GM21423 (cell line): ENCODE results near the gene KCTD11.
"Not testable (repeated sequence)": the region's sequence is repeated elsewhere in the genome, so short reads cannot be mapped to it uniquely, and the experiment has no call there.

Source experiments
- ATAC-seq: cut with Tn5 transposase; IDR thresholded peaks from one replicate; pipeline ENCODE4 v1.9.1; 2021; ENCODE audit warnings: mild to moderate bottlenecking, moderate library complexity; ENCODE audit not compliant: unreplicated experiment

KCTD11 gene

DNA sequence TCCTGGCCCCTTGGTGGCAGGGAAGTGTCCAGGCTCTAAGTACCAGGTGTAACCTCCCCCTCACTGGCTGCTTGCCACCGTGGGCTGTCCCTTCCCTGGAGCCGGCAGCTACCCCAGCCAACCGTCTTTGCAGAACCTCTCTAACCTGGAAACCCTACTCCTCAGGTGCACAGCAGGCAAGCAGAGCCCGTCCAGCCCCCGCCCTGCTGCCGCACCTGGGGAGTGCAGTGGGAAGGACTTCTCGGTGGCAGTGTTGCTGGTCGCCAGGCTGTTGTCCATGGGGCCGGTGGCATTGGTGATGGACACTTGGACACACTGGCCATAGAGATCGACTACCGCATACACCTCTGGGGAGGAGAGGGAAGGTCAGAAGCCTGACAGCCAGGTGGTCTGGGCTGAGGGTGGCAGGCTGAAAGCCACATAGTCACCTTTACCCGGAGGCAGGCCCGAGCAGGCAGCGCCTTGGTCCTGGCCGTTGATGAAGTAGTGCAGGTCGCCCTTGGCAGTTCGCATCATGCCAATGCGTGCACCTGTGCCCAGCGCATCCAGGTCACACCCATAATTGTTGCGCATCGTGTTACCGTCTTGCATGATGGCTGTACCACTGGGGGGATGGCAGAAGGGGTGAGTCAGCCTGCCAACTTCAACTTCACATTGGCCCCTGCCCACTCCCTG is 29.3 kb upstream of the KCTD11 start:
- no peak for ATAC-seq

DNA sequence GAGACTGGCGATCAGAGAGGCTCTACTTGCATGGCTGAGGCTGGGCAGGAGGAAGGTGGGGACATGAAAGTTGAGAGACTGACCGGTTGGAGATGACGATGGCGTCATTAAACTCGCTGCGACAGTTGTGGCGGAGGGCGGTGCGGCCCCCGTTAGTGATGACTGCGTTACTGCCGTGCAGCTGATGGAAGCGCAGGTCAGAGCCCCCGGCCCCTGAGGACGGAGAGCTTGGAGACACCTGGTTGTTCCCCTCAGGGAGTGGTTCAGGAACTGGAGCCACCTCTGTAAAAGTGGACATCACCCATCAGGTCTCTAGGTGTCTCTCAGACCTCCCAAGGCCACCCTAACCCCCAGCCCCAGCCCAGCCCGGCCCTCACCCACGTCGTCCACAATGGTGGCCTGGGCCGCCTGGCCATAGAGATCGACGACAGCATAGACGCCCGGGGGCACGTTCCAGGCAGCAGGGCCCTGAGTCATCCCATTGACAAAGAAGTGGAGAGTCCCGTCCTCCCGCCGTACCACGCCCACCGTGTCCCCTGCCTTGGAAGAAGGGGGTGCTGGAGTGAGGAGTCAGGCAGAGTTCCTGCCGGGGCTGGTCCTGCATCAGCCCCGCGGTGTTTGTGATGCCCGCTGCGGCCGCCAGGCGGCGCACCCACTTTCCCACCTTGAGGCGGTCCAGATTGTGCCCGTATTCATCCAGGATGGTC is 28.1 kb upstream of the KCTD11 start:
- ATAC-seq: no peak

DNA sequence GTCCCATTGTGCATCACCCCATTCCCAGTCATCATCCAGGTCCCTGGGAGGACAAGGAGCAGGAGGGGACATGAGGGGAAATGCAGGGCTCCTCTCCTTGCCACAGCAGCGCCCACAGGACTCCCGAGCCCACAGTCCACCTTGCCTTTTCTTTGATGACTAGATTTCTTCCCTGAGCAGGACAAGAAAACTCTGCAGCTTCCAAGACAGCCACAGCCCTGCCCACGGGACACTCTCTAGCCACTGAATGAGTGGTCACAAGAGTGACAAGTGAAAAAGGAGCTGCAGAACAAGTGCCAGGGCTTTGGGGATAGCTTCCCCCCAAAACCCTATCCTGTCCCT is 27.6 kb upstream of the KCTD11 start:
- no peak for ATAC-seq

DNA sequence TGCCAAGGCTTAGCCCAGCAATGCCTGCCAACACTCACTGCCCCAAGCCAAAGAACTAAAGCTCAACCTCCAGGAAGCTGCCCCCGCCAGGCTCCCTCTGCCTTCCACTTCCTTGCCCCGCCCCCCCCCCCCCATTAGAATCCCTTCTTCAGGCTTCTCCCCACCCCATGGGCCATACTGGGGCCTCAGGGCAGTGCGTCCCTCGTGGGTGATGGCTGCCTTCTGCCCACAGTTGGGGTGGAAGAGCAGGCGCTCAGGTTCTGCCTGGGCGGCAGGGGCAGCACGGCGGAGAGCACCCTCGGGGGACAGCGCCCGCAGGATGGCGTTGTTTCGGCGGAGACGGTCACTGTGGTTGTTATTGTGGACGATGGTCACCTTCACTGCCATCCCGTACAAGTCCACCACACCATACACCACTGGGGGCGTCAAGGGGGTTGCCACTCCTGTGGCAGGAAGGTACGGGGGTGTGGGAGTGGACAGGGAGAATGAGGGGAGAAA is 26.9 kb upstream of the KCTD11 start:
- ATAC-seq: no peak

DNA sequence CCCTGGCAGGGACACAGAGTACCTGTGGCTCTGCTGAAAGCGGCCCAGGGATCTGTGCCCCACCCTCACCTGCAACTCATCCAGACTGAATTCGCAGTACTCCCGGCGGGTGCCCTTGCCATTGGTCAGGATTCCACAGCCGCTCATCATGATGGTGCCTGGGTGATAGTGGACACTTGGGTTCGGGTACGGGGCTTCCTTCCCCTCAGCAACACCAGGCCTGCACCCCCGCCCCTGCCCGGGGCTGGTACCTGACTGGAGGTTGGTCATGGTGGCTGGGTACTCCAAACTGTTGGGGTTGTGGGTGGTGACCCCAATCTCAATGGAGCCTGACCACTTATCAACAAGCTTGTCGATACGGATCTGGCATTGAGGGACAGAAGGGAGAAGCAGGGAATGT is 25.8 kb upstream of the KCTD11 start:
- no peak for ATAC-seq

DNA sequence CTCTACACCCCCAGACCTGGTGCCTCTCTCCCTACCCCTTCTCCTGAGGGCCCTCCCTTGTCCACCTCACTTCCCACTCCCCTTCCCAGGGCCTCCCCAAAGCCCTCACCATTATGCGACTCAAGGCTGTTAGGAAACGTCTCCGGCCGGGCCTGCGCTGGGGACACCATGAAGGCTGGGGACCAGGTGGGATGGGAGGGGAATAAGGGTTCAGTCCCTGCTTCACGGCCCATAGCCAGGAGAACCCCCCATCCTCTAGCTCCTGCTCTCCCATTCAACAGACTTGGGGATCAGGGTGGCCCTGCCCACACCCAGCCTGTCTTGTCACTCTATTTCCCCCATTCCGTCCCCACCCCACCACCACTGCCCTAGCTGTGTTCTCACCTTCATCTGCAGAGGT is 24.9 kb upstream of the KCTD11 start:
- no peak for ATAC-seq

DNA sequence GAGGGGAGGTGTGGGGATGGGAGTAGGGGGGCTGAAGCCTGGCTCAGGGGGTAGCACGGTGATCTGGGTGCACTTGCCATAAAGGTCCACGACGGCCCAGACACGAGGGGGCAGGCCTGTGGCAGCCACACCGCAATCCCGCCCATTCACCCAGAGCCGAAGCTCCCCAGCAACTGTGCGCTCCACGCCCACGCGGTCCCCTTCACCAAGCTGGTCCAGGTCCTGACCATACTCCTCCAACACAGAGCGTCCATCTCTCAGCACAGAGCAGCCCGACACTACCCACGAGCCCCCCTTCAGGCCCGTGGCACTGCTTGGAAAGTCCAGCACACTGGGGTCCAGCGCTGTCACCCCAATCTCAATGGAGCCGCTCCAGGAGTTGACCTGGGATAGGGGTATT is 24.5 kb upstream of the KCTD11 start:
- ATAC-seq: no peak

DNA sequence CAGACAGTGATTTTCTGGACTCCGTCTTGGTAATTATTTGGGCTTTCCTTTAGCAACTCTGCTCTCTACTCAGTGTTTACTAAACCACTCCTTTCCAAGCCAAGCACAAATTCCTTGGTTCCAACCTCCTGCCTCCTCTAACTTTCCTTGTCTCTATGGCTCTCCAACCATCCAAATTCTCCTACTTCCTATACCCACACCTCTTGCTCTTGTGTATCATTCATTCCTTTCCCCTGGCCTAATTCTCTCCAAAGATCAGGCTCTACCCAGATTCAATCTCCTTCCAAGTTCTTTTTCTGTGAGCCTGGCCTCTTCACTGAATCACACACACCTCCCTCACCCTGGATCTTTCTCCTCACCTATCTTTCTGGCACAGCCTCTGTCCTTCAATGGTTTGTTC is 24.0 kb upstream of the KCTD11 start:
- ATAC-seq: no peak

DNA sequence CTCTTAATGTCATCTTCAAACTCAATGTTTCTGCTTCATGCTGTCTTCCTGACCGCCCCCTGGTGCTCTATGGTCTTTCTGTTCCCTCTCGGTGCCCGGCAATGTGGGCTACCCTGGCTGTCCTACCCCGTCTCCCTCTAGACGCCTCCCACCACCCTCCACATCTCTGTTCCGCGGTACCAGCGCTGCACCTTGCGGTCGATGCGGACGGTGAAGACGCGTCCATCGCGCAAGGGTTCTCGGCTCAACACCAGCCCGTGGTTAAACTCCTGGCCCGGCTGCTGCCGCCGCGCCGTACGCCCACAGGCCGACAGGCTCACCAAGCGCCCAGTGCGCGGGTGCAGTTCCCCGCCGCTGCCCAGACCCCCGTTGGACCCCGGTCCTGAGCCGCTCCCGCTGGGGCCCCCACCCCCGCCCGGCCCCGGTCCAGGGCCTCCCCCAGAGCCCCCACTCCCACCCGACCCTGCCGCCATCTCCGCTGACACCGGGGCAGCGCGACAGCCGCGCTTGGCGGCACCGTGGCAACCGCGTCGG is 23.1 kb upstream of the KCTD11 start, which contains the start of gene NEURL4:
Gene NEURL4 (minus strand): TSS at position 496 of the 534 bp plus-strand sequence. CDS start 23 bp downstream, at position 473.
- peak; percentile 2 for ATAC-seq

DNA sequence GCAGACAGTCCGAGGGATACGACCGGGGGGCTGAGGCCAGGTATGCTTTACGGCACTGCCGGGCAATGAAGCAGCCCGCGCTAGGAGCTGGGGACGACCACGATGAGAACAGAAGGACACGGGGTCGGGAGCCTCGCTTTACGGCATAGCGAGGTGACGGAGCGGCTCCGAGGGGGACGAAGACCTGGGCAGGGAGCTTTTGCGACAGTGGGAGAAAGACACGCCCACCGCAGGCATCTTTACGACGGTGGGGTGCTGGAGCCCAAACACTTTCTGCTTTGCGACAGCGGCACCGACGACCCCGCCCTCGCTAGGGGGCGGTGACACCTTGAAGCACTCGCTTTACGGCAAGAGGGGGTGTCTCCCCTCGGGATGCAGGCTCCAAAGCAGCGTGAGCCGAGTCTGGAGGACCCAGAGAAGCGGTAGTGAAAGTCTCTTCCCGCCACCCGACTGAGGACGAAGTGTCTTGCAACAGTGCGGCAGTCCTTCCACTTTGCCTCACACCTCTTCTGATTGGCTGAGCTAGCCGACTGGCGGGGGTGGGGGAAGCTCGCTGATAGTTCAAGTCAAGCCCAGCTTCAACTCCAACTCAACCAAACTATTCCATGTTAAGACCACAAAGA is 22.5 kb upstream of the KCTD11 start:
- ATAC-seq: peak; percentile 61

DNA sequence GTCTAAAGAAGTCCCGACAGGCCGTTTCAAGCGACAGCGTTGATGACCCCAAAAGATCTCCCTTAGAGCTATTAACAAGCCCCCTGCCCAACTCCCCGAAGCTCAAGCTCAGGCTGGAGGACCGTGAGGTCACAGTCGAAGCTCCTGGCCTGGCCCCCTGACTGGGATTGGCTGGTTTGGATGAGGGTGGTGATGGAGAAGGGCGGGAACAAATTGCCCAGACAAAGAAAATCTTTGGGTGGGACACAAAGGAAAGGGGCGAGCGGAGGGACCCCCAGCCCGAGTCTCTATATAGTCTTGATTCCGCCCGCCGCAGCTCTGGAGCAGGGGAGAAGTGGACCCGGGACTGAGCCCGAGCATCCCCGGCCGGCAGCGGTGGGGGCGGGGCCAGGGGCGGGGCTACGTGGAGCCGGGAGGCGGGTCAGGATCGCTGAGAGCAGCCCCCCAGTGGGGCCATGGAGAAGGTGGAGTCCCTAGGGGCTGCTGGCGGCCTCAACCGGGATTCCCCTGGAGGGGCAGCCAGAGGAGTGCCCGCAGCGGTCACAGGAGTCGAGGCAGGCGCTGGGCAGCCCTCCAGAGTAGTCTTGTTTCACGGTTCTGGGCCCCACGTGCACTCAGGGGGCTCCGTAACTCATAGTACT is 21.8 kb upstream of the KCTD11 start:
- peak; percentile 35 for ATAC-seq

DNA sequence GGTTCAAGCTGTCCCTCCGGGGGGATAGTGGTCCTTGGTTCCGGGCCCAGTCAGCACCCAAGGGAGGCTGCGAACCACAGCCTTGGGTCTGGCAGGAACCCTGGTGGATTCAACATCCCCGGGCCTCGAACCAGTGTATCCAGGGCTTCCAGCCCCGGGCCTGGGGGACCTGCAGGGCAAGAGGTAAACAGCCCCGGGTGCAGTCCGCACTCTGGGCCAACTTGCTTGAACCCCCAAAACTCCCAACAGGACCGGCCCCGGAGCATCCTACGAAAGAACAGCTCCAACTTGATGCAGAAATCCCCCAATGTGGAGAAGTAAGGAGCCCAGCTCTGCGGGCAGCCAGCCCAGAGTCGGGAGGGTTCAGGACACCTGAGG is 21.3 kb upstream of the KCTD11 start:
- ATAC-seq: no peak

DNA sequence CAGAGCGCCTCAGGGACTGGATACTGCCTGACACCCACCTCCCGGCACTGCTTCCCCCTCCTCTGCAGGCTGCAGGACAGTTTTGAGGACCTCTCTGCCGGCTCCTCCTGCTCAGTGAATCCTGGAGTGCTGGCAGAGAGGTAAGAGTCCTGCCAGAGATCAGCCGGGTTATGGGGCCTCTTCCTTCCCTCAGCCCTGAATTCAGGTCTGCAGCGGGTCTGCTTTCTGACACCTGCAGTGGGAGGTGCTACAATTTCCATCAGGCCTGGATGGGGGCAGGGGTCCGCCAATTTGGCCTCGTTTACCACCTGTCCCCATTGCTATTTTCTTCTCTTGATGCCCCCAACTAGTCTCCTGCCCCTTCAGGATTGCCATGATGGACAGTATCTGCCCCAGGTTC is 19.9 kb upstream of the KCTD11 start:
- no peak for ATAC-seq

DNA sequence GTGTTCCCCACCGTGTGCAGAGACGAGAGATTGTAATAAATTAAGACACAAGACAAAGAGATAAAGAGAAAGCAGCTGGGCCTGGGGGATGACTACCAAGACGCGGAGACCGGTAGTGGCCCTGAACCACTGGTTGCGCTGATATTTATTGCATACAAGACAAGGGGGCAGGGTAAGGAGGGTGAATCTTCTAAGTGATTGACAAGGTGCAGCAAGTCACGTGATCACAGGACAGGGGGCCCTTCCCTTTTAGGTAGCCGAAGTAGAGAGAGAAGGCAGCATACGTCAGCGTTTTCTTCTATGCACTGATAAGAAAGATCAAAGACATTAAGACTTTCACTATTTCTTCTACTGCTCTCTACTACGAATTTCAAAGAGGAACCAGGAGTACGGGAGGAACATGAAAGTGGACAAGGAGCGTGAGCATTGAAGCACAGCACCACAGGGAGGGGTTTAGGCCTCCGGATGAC is 19.3 kb upstream of the KCTD11 start:
- not testable (repeated sequence) for ATAC-seq

DNA sequence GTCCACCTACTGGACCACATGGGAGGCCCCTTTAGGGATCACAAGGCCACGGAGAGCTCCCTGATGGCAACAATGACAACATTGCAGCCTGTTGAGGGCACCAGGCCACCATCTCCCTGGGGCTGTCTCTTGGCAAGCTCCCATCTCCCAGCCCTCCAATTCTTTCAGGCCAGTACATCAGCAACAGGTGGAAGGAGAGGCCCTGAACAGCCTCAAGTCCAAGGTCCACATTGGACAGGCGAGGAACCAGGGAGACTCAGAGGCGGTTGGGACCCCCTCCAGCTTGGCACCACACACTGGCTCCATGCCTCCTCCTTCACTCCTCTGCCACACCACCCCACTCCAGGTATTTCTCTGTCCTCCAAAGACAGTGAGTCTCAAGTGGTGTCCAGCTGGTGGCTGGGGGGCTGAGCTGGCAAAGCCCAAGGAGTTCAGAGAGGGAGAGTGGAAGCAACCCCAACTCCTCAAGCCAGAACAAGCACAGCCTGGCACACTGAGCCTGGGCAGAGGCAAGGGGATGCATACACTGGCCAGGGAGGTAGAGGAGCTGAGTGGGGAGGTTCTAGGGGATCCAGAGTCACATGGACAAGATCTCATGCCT is 16.9 kb upstream of the KCTD11 start:
- no peak for ATAC-seq

DNA sequence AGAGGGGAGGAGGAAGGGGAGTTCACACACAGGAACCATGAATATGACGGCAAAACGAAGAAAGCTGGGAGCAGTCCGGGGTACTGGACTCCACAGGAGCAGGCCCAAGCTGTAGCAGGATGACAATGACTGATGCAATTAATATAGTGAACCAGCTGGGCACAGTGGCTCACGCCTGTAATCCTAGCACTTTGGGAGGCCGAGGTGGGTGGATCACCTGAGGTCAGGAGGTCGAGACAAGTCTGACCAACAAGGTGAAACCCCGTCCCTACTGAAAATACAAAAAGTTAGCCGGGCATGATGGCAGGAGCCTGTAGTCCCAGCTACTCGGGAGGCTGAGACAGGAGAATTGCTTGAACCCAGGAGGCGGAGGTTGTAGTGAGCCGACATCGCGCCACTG is 16.2 kb upstream of the KCTD11 start:
- ATAC-seq: not testable (repeated sequence)

DNA sequence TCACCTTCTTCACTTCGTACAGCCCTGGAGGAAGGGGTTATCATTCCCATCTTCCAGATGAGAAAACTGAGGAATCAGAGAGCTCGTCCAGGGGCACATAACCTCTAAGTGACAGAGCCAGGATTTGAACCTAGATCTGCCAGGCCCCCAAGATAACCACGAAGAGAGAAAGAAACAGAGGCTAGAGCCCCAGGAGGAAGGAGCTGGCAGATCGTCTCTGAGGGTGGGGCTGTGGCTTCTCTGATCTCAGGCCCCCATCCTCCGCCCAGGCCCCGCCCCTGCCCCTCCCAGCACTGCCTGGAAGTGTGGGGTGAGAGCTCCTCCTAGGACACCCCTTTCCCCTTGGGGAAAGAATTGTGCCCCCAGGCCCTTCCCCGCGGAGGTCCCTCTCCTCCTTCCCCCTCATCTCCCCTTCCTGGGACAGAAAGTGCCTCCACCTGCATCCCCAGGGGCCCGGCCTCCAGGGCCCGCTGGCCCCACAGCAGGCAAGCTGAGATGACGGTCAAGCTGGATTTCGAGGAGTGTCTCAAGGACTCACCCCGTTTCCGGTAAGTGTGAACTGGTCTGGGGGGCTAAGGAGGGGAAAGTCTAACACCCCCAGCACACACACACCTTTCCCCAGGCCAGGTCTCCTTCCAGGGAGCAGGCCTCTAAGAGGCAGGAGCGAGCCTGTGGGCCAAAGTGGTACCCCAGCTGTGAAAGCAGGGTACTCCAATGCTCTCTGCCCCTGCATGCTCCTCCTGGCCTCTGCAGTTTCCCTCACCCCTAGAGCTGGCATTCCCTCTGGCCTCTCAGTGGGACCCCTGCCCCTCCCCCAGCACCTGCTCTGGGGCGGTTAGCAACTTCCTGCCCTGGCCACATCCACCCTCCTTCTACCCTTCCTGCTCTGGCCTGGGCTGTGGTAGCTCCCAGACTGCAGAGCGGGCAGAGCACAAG is 15.5 kb upstream of the KCTD11 start, which contains the start of gene ACAP1:
Gene ACAP1 (plus strand): TSS at position 290 of the 936 bp plus-strand sequence. CDS start 206 bp downstream, at position 496.
- peak; percentile 56 for ATAC-seq

DNA sequence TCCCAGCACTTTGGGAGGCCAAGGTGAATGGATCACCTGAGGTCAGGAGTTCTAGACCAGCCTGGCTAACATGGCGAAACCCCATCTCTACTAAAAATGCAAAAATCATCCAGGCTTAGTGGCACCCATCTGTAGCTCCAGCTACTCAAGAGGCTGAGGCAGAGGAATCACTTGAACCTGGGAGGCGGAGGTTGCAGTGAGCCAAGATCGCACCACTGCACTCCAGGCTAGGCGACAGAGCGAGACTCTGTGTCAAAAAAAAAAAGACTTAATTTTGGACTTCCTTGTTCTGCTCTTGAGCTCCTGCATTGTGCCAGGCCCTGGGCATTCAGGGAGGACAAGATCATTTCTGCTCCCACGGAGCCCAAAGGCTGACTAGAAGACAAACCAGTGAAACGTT is 14.4 kb upstream of the KCTD11 start:
- ATAC-seq: not testable (repeated sequence)

DNA sequence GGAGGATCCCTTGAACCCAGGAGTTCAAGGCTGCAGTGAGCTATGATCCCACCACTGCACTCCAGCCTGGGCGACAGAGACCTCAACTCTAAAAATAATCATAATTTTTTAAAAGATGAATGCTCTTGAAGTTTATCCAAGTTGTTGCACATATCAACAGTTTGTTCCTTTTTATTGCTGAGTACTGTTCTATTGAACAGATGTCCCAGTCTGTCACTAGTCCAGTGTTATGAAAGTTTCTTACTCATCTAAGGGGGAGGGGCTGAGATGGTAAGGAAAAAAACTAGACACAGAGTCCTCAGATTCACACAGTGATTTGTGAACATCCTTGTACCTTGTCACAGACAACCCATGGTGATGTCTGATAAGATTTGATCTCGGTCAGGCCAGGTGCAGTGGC is 11.8 kb upstream of the KCTD11 start:
- no peak for ATAC-seq

DNA sequence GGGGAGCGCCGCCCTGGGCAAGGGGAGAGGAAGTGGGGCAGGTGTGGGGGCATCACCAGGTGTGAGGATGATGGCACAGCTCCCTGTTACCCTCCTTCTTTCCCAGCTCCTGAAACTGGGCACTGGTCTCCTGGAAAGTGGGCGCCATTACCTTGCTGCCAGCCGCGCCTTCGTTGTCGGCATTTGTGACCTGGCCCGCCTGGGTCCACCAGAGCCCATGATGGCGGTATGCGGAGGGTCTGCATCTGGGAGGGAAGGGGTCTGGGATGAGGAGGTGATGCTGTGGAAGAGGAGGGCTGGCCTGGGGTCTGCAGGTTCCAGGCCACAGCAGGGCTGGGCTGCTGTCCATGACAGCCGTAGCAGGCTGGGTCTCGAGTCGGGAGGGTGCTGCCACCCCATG is 10.1 kb upstream of the KCTD11 start:
- ATAC-seq: no peak
